Stimulated activated CD8-positive, alpha-beta memory T cell treated with anti-CD3 and anti-CD28 coated beads, Interleukin-7, amount 100 ng/mL, for 1 hour (primary cell): Measurements from ENCODE around the gene DDR2.

Source experiments
- DNase-seq, 2 donors: peaks; one replicate each; pipeline ENCODE4 v3.0.0-alpha.2; 2020; ENCODE audit warnings: low read depth in 2 of 2

DDR2 gene

GRCh38 chr1:162699366-162699765 lies 67.1 kb downstream of the DDR2 start:
- no peak for DNase-seq

GRCh38 chr1:162700131-162700530 lies 67.9 kb downstream of the DDR2 start:
- DNase-seq, result no peak

- no peak for DNase-seq
These were observed 69.0 kb downstream of the DDR2 start for GRCh38 chr1:162701286-162701685.

- DNase-seq, result no peak
These were observed 70.4 kb downstream of the DDR2 start for GRCh38 chr1:162702628-162703027.

GRCh38 chr1:162703708-162704107 lies 71.4 kb downstream of the DDR2 start:
- DNase-seq, result no peak

- DNase-seq, result no peak
These were observed 72.6 kb downstream of the DDR2 start for GRCh38 chr1:162704673-162705424.

GRCh38 chr1:162706003-162706402 lies 73.7 kb downstream of the DDR2 start:
- no peak for DNase-seq

- DNase-seq, result no peak
These were observed 74.3 kb downstream of the DDR2 start for GRCh38 chr1:162706606-162707005.

GRCh38 chr1:162708286-162708685 lies 76.0 kb downstream of the DDR2 start:
- no peak for DNase-seq

- DNase-seq, result no peak
These were observed 77.0 kb downstream of the DDR2 start for GRCh38 chr1:162709132-162709860.

GRCh38 chr1:162709870-162710269 lies 77.6 kb downstream of the DDR2 start:
- DNase-seq, result no peak

GRCh38 chr1:162710345-162710744 lies 78.1 kb downstream of the DDR2 start:
- no peak for DNase-seq

- DNase-seq, result no peak
These were observed 78.7 kb downstream of the DDR2 start for GRCh38 chr1:162710780-162711465.

GRCh38 chr1:162712317-162713029 lies 80.2 kb downstream of the DDR2 start:
- no peak for DNase-seq

- no peak for DNase-seq
These were observed 83.9 kb downstream of the DDR2 start for GRCh38 chr1:162716123-162716522.

- DNase-seq, result no peak
These were observed 84.3 kb downstream of the DDR2 start for GRCh38 chr1:162716552-162716951.

GRCh38 chr1:162717548-162718184 lies 85.4 kb downstream of the DDR2 start:
- no peak for DNase-seq

- DNase-seq, result no peak
These were observed 87.4 kb downstream of the DDR2 start for GRCh38 chr1:162719678-162720077.

- no peak for DNase-seq
These were observed 88.7 kb downstream of the DDR2 start for GRCh38 chr1:162720996-162721395.

- no peak for DNase-seq
These were observed 89.2 kb downstream of the DDR2 start for GRCh38 chr1:162721471-162721870.

- DNase-seq, result no peak
These were observed 89.8 kb downstream of the DDR2 start for GRCh38 chr1:162722036-162722435.
